Panc1 (cell line): Measurements from ENCODE around the gene DCST1. TPM values are rescaled to one million over a fixed set of nuclear protein-coding genes. Genes with fewer than 3 reads are reported as not detected.

ENCODE experiments used
- ATAC-seq: fragments of 200-7000 bp; cut with Tn5 transposase; 2 replicates; pipeline ENCODE4 v1.9.1; 2020; ENCODE audit warnings: mild to moderate bottlenecking, moderate library complexity
- BruUV-seq: library from RNA; stranded (reverse); fragments of 400-500 nt; replicated peaks from 2 replicates; lab custom pipeline; 2021; lab: Mats Ljungman, UMichigan
- CTCF ChIA-PET: fragments of 300-600 bp; sonication (Branson Sonifier 250); formaldehyde crosslinking; loops from one replicate; lab custom pipeline; 2022; ENCODE audit warnings: antibody characterized with exemption; lab: Charles Lee
- POLR2A ChIA-PET: fragments of 300-600 bp; sonication (Branson Sonifier 250); formaldehyde crosslinking; loops from one replicate; lab custom pipeline; 2022; ENCODE audit warnings: antibody characterized with exemption; lab: Charles Lee
- DNase-seq: peaks from one replicate; pipeline ENCODE4 v3.0.0-alpha.2; 2010; ENCODE audit warnings: low read depth, low spot score
- H3K27ac ChIP-seq: 2 replicates; pipeline ENCODE4 v1.5.1; 2011; ENCODE audit warnings: mild to moderate bottlenecking, low read length, inconsistent platforms
- H3K27me3 ChIP-seq: fragments of 200-500 bp; sonication (Bioruptor generic); 2 replicates; pipeline ENCODE4 v1.6.0; 2014; ENCODE audit warnings: low read length, inconsistent platforms; ENCODE audit not compliant: control insufficient read depth, insufficient read depth
- H3K36me3 ChIP-seq: fragments of 200-500 bp; sonication (Bioruptor generic); 2 replicates; pipeline ENCODE4 v1.5.1; 2014; ENCODE audit warnings: inconsistent platforms, mild to moderate bottlenecking, low read length, moderate library complexity; ENCODE audit not compliant: control insufficient read depth, insufficient read depth
- H3K4me1 ChIP-seq: 2 replicates; pipeline ENCODE4 v1.5.1; 2011; ENCODE audit warnings: inconsistent platforms, mild to moderate bottlenecking, low read length, moderate library complexity; ENCODE audit not compliant: control insufficient read depth, insufficient read depth
- H3K4me3 ChIP-seq, 2 experiments: 2 replicates each; pipeline ENCODE4 v1.5.1; 2011 to 2012; ENCODE audit warnings: low read depth in 2 of 2, low read length in 2 of 2, mild to moderate bottlenecking in 2 of 2, inconsistent platforms in 1 of 2, moderate library complexity in 1 of 2
- H3K9me3 ChIP-seq: fragments of 200-500 bp; sonication (Bioruptor generic); 2 replicates; pipeline ENCODE4 v1.5.1; 2014; ENCODE audit warnings: low read depth, mild to moderate bottlenecking, inconsistent platforms, low read length, moderate library complexity; ENCODE audit not compliant: control insufficient read depth, insufficient read depth
- POLR2AphosphoS5 ChIP-seq: IDR thresholded peaks from 2 replicates; pipeline ENCODE4 v1.6.1; 2012; ENCODE audit warnings: mild to moderate bottlenecking, low read depth, low read length, moderate library complexity
- SIN3A ChIP-seq: IDR thresholded peaks from 2 replicates; pipeline ENCODE4 v1.6.1; 2012; ENCODE audit warnings: low read depth, mild to moderate bottlenecking, low read length, moderate library complexity, borderline replicate concordance; ENCODE audit not compliant: insufficient read depth
- TCF7L2 ChIP-seq: IDR thresholded peaks from 2 replicates; pipeline ENCODE4 v1.6.1; 2011; ENCODE audit warnings: mild to moderate bottlenecking, low read depth, low read length, inconsistent platforms
- in situ Hi-C: cut with HindIII; loops from 2 replicates; pipeline ENCODE4 v1.10.0; 2016; ENCODE audit warnings: low sequenced_read_pairs, low pct_unique_long_range_greater_than_20kb
- intact Hi-C: fragments of 100-400 bp; cut with micrococcal nuclease; formaldehyde crosslinking; loops from one replicate; pipeline ENCODE4 v1.10.0; 2022; ENCODE audit not compliant: unreplicated experiment
- total RNA-seq: library from RNA; stranded (reverse); gene quantifications from one replicate; pipeline ENCODE4 v1.2.1, GENCODE V29; 2021; ENCODE audit not compliant: unreplicated experiment
- TF ChIP-seq, protein P1 (sequence below), 2 experiments: IDR thresholded peaks; 2 replicates each; pipeline ENCODE4 v1.6.1; 2011 to 2012; ENCODE audit warnings: low read depth in 2 of 2, control low read depth in 1 of 2, low read length in 1 of 2, mild to moderate bottlenecking in 1 of 2, moderate library complexity in 1 of 2; ENCODE audit not compliant: insufficient read depth in 1 of 2
- TF ChIP-seq, protein P2 (sequence below): fragments of 450-650 bp; IDR thresholded peaks from 2 replicates; pipeline ENCODE4 v1.5.1; 2017; ENCODE audit warnings: mild to moderate bottlenecking

DCST1 gene
- total RNA-seq, 1 experiment from 2014 or later = not detected

- DNase-seq (no peak), ATAC-seq (peak; percentile 43; the same call in 1 of the 2 replicates)
- peaks cover 2% of the 10 kb centered on the region; the same call in 1 of the 2 replicates for H3K36me3 ChIP-seq
- in situ Hi-C loops (no loop called here), intact Hi-C loops (no loop called here)
- H3K4me3 ChIP-seq = peak overlapping the region; percentile 69 to 74
- peak overlapping the region; percentile 68 for H3K27ac ChIP-seq
- ChIA-PET POLR2A (no interaction called here), CTCF (interaction anchor here (0.6 to 1.6 kb wide), 10 partner anchors 8 to 491 kb away, joined by 3 to 11 read pairs (median 3); no protein-coding TSS in a partner anchor)
- no TSS peak for BruUV-seq
- peaks cover 14% of the 10 kb centered on the region for H3K4me1 ChIP-seq
- TF ChIP-seq, protein P1, sequence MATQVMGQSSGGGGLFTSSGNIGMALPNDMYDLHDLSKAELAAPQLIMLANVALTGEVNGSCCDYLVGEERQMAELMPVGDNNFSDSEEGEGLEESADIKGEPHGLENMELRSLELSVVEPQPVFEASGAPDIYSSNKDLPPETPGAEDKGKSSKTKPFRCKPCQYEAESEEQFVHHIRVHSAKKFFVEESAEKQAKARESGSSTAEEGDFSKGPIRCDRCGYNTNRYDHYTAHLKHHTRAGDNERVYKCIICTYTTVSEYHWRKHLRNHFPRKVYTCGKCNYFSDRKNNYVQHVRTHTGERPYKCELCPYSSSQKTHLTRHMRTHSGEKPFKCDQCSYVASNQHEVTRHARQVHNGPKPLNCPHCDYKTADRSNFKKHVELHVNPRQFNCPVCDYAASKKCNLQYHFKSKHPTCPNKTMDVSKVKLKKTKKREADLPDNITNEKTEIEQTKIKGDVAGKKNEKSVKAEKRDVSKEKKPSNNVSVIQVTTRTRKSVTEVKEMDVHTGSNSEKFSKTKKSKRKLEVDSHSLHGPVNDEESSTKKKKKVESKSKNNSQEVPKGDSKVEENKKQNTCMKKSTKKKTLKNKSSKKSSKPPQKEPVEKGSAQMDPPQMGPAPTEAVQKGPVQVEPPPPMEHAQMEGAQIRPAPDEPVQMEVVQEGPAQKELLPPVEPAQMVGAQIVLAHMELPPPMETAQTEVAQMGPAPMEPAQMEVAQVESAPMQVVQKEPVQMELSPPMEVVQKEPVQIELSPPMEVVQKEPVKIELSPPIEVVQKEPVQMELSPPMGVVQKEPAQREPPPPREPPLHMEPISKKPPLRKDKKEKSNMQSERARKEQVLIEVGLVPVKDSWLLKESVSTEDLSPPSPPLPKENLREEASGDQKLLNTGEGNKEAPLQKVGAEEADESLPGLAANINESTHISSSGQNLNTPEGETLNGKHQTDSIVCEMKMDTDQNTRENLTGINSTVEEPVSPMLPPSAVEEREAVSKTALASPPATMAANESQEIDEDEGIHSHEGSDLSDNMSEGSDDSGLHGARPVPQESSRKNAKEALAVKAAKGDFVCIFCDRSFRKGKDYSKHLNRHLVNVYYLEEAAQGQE (IDR thresholded peaks at IDR 0.05; ENCODE audit: insufficient read depth in 1 of 2, low read depth in 2 of 2, low read length in 1 of 2) = no peak
- no peak for TF ChIP-seq TCF7L2
- TF ChIP-seq SIN3A = no peak
- TF ChIP-seq, protein P2, sequence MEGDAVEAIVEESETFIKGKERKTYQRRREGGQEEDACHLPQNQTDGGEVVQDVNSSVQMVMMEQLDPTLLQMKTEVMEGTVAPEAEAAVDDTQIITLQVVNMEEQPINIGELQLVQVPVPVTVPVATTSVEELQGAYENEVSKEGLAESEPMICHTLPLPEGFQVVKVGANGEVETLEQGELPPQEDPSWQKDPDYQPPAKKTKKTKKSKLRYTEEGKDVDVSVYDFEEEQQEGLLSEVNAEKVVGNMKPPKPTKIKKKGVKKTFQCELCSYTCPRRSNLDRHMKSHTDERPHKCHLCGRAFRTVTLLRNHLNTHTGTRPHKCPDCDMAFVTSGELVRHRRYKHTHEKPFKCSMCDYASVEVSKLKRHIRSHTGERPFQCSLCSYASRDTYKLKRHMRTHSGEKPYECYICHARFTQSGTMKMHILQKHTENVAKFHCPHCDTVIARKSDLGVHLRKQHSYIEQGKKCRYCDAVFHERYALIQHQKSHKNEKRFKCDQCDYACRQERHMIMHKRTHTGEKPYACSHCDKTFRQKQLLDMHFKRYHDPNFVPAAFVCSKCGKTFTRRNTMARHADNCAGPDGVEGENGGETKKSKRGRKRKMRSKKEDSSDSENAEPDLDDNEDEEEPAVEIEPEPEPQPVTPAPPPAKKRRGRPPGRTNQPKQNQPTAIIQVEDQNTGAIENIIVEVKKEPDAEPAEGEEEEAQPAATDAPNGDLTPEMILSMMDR = no peak
- TF ChIP-seq POLR2AphosphoS5 = no peak
- no peaks in the 10 kb centered on the region for H3K9me3 ChIP-seq
- H3K27me3 ChIP-seq = no peaks in the 10 kb centered on the region
These were observed 17.7 kb downstream of the DCST1 start for GRCh38 chr1:155051342-155051776.

DNA sequence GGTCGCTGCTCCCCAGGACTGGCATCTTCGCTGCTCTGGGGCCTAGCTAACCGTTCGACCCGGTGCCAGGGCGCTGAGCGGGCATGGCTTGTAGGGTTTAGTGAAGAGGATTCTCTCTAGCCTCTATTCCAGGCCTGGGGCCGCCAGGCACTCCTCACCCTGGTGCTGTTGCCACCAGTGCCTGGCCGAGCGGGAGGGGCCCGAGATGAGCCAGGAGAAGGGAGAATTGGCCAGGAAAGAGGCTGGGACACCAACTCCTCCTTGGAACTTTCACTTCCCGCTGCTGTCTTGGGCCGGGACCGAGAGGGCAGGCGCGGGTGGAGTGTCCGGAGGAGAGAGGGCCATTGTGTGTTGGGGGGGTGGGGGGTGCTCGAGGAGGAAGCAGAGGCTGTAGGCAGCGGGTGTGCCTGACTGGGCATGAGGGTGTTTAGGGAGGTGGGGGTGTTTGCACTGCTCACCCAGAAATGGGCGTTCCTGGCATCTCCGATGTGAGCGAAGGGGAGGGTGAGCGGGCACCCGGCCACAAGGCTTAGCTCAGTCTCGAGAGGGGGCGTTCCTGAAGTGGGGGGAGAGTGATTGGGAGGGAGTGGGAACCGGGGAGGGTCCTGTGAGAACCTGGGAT is 18.3 kb downstream of the DCST1 start:
- DNase-seq = no peak
- peak; percentile 53 for ATAC-seq
- POLR2A ChIA-PET = interaction anchor here (0.6 kb wide), 1 partner anchor 426 kb away, joined by 3 read pairs; no protein-coding TSS in a partner anchor
- intact Hi-C loops = no loop called here
- peak overlapping the region; percentile 68 for H3K27ac ChIP-seq
- no peaks in the 10 kb centered on the region for H3K9me3 ChIP-seq
- TF ChIP-seq SIN3A = no peak
- TF ChIP-seq, protein P1 (IDR thresholded peaks at IDR 0.05; ENCODE audit: insufficient read depth in 1 of 2, low read depth in 2 of 2, low read length in 1 of 2) = no peak
- TF ChIP-seq, protein P2 = no peak
- no peak for TF ChIP-seq TCF7L2
- TF ChIP-seq POLR2AphosphoS5 = no peak
- H3K36me3 ChIP-seq = peaks cover 2% of the 10 kb centered on the region; the same call in 1 of the 2 replicates
- BruUV-seq = no TSS peak
- in situ Hi-C loops = no loop called here
- peaks cover 14% of the 10 kb centered on the region for H3K4me1 ChIP-seq
- peak overlapping the region; percentile 69 to 74 for H3K4me3 ChIP-seq
- no peaks in the 10 kb centered on the region for H3K27me3 ChIP-seq
- CTCF ChIA-PET = interaction anchor here (0.6 to 1.4 kb wide), 6 partner anchors 8 to 492 kb away, joined by 3 to 11 read pairs (median 4); no protein-coding TSS in a partner anchor
